Kidney tubule cell (primary cell): Measurements from ENCODE around the gene SEC14L1.
A peak's percentile ranks its signal among the peaks of the same experiment; 100 is the strongest.
"Not testable (repeated sequence)": the region's sequence is repeated elsewhere in the genome, so short reads cannot be mapped to it uniquely, and the experiment has no call there.

Source experiments
- DNase-seq: peaks from one replicate; pipeline ENCODE4 v3.0.0-alpha.2; 2018; ENCODE audit warnings: low spot score

The SEC14L1 gene

GRCh38 chr17:77237232-77238008 lies 96.7 kb downstream of the SEC14L1 start:
- DNase-seq, result no peak

GRCh38 chr17:77240976-77241375 lies 100.2 kb downstream of the SEC14L1 start:
- no peak for DNase-seq

GRCh38 chr17:77242118-77242851 lies 101.5 kb downstream of the SEC14L1 start:
- DNase-seq, result no peak

GRCh38 chr17:77245162-77245926 lies 104.6 kb downstream of the SEC14L1 start:
- no peak for DNase-seq

DNA sequence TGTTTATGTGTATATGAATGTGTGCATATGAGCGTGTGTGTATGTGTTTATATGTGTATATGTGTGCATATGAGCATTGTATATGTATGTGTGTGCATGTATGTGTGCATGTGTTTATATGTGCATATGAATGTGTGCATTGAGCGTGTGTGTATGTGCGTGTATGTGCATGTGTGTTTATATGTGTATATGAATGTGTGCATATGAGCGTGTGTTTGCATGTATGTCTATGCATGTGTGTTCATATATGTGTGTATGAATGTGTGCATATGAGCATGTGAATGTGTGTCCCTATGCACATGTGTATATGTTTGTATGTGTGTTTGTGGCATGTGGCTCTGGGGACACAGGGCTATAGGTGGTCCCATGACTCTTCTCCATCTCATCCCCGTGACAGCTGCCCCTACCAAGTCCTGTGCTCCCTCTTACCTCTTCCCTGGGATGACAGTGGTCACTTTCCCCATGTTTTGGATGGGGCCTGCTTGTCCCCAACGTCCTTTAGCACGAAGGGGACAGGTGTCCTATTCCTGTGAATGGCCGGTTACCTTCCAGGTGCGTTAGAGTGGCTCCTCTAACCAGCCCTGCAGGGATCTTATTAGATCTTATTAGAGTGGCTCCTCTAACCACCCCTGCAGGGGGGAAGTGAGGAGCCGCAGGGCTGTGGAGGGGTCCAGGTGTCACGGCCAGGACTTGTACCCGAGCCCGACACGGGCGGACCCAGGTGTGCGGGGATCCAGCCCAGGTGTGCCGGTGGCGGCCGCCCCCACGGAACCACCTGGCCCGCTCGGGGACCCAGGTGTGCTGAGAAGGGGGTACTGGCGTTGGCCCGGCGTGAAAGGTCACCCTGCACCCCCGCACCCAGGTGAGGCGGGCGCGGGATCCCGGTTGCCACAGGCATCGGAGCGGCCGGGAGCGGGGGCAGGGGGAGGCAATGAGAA lies 105.6 kb downstream of the SEC14L1 start:
- DNase-seq, result no peak

GRCh38 chr17:77247048-77247541 lies 106.3 kb downstream of the SEC14L1 start:
- DNase-seq, result peak; percentile 71

GRCh38 chr17:77247609-77248008 lies 106.8 kb downstream of the SEC14L1 start:
- no peak for DNase-seq

- DNase-seq, result no peak
These were observed 107.7 kb downstream of the SEC14L1 start for GRCh38 chr17:77248216-77249114.

GRCh38 chr17:77251622-77252183 lies 110.9 kb downstream of the SEC14L1 start:
- no peak for DNase-seq

DNA sequence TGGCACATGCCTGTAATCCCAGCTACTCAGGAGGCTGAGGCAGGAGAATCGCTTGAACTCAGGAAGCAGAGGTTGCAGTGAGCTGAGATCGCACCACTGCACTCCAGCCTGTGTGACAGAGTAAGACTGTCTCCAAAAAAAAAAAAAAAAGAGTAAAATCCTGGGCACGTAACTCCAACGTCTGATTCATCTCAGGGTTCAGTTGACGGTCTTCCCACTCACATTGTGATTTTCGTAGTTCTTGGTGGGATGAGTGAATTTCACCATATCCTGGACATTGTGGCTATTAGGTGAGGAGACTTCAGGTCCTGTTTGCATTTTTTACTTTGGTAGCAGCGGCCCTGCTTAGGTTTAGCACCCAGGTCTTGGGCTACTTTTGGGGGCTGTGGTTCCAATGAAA lies 111.5 kb downstream of the SEC14L1 start:
- DNase-seq, result peak; percentile 37

DNA sequence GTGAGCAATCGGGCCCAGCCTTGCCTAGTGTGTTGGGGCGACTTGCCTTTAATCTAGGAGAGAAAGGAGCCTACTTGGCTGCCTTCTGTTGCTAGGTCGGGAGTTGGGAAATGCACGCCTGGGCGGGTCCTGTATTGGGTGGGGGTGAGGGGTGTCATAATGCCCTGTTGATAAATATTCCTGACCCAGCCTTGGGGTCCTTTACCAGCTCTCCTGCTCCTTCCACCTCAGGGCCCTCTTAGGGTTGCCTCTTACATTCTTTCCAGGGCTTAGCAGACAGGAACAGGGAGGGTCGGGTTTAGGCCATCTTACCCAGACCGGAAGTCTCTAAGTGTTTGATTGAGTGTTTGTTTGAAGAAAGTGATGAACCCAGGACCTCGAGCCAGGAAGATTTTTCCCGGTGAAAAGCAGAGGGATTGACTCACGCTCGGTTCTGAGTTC lies 112.9 kb downstream of the SEC14L1 start:
- DNase-seq, result no peak

DNA sequence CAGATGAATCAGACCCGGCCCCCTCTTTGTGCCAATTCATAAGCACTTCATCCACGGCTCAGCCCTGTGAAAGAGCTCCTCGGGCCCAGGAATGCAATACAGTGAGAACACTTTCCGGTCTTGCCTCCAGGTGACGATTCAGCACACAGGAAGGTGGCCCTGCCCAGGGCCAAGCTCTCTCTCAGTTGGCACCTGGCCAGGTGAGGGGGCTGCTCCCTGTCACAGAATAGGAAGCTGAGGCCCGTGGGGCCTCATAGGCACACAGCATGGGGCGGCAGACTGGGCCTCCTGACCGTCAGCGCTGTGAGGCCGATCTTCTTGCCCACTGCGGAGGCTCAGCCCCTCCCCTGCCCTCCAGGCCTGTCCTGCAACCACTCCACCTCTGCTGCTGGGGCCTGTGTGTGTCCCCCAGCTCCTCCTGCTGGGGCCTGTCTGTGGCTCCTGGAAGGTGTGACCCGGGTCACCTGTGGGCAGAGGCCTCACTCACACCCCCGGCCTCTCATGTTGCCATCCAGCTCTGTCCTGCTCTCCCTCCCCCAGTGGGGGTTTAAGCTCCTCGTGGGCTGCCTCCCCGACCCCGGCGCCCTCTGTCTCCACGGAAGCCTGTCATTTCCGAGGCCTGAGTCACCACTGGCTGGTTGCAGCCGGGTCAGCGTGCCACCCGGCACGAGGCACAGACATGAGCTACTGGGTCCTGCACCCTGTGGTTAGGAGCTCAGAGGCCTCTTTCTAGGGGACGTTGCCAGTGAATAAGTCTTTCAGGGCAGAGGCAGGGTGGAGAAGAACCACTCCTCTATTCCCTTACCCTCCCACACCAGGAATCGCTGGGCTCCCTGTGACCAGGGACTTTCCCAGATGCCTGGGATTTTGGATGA lies 114.4 kb downstream of the SEC14L1 start:
- peak; percentile 100 for DNase-seq

DNA sequence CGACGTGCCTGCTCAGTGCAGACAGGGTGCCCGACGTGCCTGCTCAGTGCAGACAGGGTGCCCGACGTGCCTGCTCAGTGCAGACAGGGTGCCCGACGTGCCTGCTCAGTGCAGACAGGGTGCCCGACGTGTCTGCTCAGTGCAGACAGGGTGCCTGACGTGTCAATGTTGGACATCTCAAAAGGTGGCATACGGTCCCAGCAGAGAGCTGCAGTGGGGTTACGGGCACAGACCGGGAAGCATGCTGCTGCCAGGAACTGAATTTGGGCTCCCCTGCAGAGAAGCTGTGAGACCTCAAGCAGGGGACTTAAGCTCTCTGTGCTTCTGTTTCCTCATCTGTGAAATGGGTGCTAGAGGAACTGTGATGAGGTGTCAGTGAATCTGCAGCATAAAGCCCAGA lies 115.2 kb downstream of the SEC14L1 start:
- not testable (repeated sequence) for DNase-seq

- no peak for DNase-seq
These were observed 115.9 kb downstream of the SEC14L1 start for GRCh38 chr17:77256710-77257109.

GRCh38 chr17:77257169-77257568 lies 116.4 kb downstream of the SEC14L1 start:
- no peak for DNase-seq

GRCh38 chr17:77257596-77258458 lies 117.1 kb downstream of the SEC14L1 start:
- no peak for DNase-seq

GRCh38 chr17:77258638-77259037 lies 117.9 kb downstream of the SEC14L1 start:
- DNase-seq, result no peak
